GM19239 (cell line): ENCODE measurements around the gene REV1.

Source experiments
- DNase-seq: peaks from one replicate; pipeline ENCODE4 v3.0.0; 2011; ENCODE audit warnings: low spot score; ENCODE audit not compliant: insufficient read length
- FAIRE-seq: peaks from 2 replicates; lab custom pipeline; 2011; peaks lifted over from hg19 to GRCh38; lab: Jason Lieb, UNC

The REV1 gene

GRCh38 chr2:99410276-99410675 is 79.5 kb downstream of the REV1 start:
- DNase-seq = no peak
- FAIRE-seq = no peak

GRCh38 chr2:99406137-99406536 is 83.7 kb downstream of the REV1 start:
- FAIRE-seq (no peak), DNase-seq (no peak)

DNA sequence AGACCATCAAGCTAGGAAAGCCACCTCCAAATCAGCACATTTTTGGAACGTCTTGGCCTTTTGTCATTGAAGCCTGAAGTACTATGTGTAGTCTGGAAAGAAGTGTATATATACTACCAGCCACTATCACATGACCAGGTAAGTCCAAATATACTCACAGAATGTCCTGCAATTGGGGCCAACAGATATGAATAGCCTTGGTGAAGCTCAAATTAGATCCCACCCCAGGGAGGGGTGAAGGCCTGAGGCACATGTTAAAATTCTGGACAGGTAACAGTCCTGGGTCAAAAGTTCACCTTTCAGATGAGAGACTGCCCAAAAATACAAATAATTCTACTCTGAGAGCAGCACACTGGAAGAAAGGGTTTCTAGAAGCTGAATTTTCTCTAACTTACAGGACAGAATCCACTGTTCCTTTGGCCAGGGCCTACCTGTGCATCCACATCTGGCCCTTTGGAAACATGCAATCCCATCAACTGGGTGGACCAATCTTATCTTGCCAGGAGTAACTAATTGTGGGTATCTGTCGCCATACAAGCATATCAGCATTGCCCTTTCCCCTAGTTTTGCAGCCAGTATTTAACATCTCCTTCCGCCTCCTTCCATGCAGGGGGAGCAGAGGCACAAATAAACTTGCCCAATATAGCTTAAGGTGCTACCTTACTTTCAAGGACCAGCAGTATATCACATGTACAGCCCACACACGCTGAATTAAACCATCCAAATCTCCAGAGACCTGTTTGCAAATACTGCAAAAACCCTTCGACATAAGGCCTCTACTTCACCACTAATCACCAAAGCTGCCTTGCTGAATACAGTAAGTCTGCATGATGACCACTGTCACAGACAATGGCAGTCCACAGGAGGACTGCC is 84.8 kb downstream of the REV1 start:
- DNase-seq (no peak), FAIRE-seq (no peak)

DNA sequence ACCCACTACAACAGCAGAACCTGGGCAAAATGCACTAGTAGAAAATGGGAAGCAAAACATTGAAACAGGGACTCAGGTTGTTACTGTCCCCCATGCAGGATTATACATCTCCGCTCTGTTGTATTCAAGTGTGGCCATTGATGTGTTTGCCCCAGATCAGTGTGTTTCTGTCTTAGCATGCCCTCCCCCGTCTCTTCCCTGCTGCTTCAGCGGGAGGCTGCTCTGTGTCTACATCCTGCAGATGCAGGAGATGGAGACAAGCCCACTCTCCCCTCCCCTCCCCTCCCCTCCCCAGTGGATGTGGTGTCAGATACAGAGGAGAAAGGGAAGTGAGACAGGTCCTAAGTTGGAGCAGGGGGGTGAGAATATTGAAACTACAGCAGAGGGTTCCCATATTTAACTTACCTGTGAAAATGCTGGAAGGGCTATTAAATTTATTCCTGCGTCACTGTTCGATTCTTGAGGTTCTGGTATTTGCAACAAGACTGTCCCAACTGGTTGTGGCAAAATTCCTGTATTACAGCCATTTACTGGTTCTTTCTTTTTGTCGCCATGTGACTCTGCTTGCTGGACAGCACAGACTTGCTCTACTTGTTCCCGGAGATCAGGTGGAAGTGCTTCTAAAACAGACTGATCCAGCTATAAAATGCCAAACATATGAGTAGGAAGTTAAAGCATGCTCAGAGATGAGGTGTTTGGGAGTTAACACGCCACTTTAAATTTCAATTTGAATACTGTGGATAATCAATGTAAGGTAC is 85.6 kb downstream of the REV1 start:
- DNase-seq (no peak), FAIRE-seq (no peak)

DNA sequence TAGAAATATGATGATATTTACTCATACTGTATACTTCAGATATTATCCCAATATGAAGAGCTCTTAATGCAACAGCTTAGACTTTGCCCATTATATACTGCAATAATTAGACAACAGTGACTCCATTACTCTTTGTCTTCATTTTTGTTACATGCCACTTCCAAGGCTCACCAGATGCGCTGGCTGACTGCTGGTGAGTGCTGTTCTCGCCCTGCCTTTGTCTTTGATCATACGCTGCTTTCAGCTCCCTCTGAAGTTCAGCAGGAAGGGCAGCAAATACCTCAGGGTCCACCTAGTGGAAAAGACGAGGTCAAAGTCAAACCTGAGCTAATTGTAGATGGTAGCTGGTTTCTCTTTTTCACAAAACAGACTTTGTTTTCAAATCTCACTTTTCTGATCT is 86.3 kb downstream of the REV1 start:
- DNase-seq (no peak), FAIRE-seq (no peak)

- no peak for DNase-seq
- no peak for FAIRE-seq
Observed at GRCh38 chr2:99403084-99403483, 86.7 kb downstream of the REV1 start.

DNA sequence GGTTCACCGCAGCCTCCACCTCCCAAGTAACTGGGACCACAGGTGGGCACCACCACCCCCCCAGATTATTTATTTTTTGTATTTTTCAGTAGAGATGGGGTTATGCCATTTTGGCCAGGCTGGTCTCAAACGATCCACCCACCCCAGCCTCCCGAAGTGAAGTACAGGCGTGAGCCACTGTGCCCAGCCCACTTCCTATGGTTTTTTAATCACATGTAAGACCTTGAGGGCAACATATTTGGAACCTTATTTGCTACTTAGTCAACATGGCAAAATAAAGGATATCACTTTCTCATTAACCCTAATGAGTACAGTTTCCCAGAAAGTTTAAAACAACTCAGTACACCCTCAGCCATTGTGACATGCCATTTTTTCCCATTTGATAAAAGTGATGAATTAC is 88.0 kb downstream of the REV1 start:
- DNase-seq (no peak), FAIRE-seq (no peak)

- DNase-seq (no peak), FAIRE-seq (no peak)
Observed at GRCh38 chr2:99399795-99400194, 90.0 kb downstream of the REV1 start.

DNA sequence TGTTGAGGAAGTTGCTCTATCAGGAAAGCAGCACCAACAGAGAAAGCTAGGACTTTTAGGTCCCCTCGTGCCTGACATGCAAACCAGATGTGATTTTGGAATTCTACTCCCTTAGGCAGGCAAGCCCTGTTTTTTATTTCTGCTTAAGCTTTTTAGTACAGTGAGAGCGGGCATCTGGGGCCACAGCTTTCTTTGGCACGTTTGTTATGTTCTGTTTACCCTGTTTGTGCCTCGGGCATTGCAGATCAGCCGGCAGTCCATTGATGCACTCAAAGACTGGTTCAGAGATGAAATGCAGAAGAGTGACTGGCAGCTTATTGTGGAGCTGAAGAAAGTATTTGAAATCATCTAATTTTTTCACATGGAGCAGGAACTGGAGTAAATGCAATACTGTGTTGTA is 90.8 kb downstream of the REV1 start:
- no peak for FAIRE-seq

DNA sequence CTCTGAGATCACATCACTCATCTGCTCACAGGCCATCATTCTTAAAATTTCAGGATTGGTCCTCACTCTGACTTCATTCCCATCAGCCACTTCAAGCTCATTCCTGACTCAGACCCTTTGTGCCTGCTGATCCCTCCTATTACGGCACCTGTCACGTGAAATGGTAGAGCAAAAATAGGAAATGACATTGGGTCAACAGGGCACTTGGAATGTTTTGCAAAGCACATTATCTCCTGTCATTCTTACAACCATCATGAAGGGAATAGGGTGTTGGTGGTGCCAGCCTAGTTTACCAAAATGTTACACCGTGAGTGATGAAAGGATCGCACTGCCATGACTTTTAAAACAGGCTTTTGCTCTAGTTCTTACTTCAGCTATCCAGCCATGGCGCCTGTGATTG is 91.5 kb downstream of the REV1 start:
- FAIRE-seq (no peak), DNase-seq (no peak)

More for the DNA sequence above, 90.8 kb downstream of the REV1 start:
- DNase-seq = no peak

DNA sequence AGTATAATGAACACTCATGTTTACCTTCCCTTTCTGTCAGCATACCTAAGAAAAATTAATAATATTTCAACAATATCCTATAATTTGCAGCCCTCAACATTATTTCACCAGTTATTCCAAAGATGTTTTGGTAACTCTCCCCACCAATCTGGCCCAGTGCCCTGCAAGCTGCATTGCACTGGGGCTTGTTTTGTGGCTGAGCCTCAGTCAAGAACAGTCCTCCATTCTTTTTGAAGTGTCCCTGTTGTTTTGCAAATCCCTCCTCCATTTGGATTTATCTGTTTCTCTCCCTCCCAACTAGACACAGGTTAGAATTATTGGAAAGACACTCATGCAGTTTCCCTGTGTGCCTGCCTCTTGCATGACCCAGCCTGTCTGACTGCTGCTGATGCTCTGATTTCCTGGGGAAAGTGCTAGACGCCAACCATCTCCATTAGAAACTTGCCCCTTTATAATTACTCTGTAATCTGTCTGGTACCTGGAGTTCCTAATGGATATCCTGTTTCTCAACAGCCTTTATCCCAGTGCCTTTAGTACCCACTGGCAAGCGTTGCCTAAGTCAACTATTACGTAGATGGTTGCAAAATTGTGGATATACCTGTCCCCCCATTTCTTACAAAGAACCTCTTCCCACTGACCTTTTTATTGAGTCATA is 92.4 kb downstream of the REV1 start:
- FAIRE-seq = no peak
- no peak for DNase-seq

DNA sequence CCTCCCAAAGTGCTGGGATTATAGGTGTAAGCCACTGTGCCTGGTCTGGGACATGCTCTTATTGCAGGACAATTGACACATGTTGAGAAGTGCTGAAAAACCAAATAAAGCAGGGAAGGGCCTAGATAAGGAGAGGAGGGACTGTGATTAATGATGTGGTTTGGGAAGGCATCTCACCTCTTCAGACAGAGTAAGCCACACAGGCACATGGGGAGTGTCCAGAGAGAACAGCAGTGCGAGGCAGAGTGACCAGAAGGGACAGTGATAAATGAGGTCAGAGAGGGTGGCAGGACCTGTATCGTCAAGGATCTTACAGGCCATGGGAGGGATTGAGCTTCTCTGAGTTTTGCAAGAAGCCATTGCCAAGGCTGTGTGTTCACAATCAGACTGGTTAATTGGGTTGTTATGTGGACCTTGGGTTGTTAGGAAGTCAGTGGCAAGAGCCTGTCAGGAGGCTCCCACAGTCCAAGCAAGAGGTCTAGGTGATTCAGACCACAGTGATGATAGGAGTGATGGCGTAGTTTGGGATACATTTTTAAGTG is 94.2 kb downstream of the REV1 start:
- no peak for DNase-seq
- no peak for FAIRE-seq

DNA sequence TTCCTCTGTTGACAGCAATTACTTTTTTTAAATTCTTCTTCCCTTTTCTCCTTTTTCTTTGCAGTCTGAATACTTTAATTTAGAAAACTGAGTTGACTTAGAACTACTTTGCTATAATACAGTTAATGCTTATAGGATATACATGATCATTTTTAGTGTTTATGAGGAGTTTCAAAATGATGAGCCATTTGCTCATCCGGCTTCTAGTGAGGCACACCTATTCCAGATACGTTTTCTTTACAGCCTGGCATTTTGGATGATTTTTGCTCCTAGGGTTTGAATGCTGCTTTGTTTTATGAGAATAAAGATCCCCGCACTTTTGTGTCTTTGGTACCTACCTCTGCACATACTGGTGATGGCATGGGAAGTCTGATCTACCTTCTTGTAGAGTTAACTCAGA is 99.9 kb downstream of the REV1 start:
- DNase-seq (no peak), FAIRE-seq (no peak)

- FAIRE-seq (no peak), DNase-seq (no peak)
Observed at GRCh38 chr2:99389371-99389770, 100.4 kb downstream of the REV1 start.

- FAIRE-seq (no peak), DNase-seq (no peak)
Observed at GRCh38 chr2:99388892-99389291, 100.9 kb downstream of the REV1 start.

- DNase-seq (no peak), FAIRE-seq (no peak)
Observed at GRCh38 chr2:99386011-99386410, 103.8 kb downstream of the REV1 start.

DNA sequence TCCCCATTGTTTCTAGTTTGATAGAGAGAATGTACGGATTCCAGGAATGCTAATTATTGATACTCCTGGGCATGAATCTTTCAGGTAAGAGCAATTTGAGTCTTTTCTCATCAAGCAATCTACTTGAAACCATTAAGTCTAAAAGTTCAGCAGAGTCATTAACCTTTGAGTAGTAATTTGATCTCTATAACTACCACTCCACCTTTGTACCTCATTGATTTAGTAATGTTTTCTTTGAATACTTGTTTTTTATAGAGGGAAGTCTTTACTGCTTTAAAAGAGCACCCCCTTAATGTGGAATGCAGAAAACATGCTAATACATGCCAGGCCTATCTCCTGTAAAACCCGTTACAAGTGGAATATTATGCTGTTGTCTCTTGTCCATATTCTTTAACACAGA is 107.7 kb downstream of the REV1 start:
- DNase-seq = no peak

GRCh38 chr2:99380376-99381010 is 109.3 kb downstream of the REV1 start:
- FAIRE-seq = peak; percentile 85
- no peak for DNase-seq

More for the DNA sequence above, 107.7 kb downstream of the REV1 start:
- FAIRE-seq = no peak

- DNase-seq (no peak), FAIRE-seq (peak; percentile 76)
Observed at GRCh38 chr2:99377879-99378278, 111.9 kb downstream of the REV1 start.

DNA sequence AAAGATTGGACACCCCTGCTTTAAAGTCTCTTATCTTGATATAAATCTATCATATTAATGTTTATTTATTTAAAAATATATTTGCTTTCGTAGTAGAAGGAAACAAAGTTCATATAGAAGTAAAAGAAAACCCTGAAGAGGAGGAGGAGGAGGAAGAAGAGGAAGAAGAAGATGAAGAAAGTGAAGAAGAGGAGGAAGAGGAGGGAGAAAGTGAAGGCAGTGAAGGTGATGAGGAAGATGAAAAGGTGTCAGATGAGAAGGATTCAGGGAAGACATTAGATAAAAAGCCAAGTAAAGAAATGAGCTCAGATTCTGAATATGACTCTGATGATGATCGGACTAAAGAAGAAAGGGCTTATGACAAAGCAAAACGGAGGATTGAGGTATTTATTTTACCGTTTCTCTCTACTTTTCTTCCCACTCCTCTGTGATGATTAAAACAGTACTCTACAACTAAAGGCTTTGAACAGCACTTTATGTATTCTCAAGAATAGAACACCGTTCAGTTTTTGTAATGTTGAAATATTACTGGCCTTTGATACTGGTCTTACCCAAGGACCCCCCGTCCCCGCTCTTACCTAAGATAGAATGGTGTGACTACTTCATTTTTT is 113.5 kb downstream of the REV1 start:
- FAIRE-seq (no peak), DNase-seq (no peak)
